ENCODE results near the gene SUSD6.

The SUSD6 gene

DNA sequence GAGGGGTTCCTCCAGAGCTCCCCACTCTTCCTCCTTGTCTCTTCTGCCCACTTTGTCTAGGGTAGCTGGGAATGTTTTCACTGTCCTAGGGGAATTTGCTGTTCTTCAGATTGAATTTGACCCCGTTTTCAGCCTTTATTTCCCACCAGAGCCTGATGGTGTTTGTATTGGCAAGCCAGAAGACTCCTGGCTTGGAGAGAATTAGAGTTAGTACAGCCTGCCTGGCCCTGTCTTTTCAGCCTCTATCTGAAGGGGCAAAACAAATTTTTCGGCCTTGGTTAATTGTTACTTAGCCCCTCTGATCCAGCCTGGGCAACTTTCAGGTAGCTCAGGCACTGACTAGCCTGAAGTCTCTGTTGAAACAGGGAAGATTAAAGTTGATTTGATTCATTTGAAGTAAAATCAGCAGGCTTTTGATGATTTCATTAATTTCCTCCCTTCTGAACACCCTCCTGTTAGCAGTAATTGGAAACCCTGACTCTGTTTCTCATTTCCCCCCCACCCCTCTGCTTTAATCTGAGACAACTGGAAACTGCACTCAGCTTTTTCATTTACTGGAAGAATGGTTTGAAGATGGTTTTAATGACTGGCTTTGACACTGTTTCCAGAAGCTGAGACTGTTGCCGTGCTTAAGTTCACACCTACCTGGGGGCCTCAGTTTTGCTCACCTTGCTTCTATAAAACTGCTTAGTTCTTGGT is 63.3 kb downstream of the SUSD6 start:
- TF ChIP-seq, protein P1, sequence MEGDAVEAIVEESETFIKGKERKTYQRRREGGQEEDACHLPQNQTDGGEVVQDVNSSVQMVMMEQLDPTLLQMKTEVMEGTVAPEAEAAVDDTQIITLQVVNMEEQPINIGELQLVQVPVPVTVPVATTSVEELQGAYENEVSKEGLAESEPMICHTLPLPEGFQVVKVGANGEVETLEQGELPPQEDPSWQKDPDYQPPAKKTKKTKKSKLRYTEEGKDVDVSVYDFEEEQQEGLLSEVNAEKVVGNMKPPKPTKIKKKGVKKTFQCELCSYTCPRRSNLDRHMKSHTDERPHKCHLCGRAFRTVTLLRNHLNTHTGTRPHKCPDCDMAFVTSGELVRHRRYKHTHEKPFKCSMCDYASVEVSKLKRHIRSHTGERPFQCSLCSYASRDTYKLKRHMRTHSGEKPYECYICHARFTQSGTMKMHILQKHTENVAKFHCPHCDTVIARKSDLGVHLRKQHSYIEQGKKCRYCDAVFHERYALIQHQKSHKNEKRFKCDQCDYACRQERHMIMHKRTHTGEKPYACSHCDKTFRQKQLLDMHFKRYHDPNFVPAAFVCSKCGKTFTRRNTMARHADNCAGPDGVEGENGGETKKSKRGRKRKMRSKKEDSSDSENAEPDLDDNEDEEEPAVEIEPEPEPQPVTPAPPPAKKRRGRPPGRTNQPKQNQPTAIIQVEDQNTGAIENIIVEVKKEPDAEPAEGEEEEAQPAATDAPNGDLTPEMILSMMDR (IDR thresholded peaks at IDR 0.05; ENCODE audit: low read depth, low read length) = no peak
- DNase-seq (ENCODE audit: extremely low read depth, low read depth) = no peak

DNA sequence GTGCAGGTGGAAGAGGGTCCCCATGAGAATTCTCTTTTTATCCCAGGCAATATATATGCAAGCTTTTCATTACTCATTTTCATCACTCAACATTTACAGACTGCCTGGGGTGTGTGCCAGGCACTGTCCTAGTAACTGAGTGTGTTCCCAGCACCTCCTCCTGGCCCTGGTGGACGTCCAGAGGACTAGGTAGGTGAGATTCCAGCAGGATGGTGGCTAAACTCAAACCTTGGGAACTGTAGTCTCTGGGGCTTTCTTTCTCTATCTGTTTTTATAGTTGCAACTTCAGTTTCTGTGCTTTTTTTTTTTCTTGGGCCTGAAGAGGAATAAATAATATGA is 63.8 kb downstream of the SUSD6 start:
- TF ChIP-seq, protein P1 (IDR thresholded peaks at IDR 0.05; ENCODE audit: low read depth, low read length) = no peak
- no peak for DNase-seq (ENCODE audit: extremely low read depth, low read depth)

DNA sequence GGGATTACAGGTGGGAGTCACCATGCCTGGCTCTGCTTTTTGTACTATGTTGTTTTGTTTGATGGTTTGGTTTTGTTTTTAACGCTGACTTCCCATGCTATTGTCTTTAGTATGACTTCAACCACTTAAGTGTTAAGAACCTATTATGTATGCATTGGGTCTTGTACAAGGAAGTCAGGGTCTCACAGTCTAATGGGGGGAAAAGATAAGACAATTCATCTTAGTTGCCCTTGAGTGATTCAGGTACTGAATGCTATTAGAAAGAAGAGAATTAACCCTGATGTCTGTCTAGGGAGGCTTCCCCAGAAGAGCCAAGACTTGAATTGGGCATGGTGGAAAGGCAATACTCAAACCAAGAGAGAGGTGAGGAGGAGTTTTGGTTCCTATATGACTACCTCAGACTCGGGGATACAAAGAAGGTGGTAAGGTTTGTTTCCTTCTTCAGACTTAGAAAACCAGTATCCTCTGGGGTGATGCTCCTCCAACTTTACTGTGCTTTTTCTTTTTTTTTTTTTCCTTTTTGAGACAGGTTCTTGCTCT is 64.6 kb downstream of the SUSD6 start:
- TF ChIP-seq, protein P1 (IDR thresholded peaks at IDR 0.05; ENCODE audit: low read depth, low read length) = no peak
- DNase-seq (ENCODE audit: extremely low read depth, low read depth) = no peak

DNA sequence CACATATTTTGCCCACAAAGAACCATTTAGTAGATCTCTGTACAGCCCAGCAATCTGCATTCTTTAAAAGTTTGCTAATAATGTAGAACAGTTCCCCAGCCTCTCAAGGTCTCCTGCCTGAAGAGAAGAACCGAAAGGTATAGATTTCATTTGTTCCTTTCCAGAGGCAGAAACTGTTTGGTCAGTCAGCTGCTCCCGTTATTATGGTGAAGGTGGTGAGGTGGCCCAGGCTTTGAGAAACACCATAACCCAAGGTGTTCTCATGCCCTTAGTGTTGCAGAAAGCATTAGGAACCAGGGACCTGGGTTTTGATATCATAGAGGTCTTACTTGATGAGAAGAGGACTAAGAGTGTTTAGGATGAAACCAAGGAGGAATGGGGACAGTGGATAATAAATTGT is 65.3 kb downstream of the SUSD6 start:
- TF ChIP-seq, protein P1 (IDR thresholded peaks at IDR 0.05; ENCODE audit: low read depth, low read length) = no peak
- DNase-seq (ENCODE audit: extremely low read depth, low read depth) = no peak

DNA sequence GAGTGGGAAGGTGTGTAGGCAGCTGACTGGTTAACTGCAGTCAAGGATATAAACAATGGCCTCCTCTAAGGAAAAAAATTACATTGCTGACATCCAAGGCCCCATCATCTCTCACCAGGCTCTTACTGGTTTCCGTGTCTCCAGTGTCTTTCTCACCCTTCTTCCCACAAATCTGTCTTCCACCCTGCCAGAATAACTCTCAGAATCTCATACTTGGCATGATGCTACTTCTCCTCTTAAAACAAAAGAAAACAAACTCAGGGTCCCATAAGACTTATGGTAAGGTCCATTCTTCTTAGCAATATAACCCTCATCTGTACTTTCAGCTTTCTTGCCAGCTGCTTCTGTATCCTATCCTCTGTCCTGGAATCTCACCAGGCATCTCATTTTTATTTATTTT is 68.9 kb downstream of the SUSD6 start:
- no peak for DNase-seq (ENCODE audit: extremely low read depth, low read depth)
- TF ChIP-seq, protein P1 (IDR thresholded peaks at IDR 0.05; ENCODE audit: low read depth, low read length) = no peak

DNA sequence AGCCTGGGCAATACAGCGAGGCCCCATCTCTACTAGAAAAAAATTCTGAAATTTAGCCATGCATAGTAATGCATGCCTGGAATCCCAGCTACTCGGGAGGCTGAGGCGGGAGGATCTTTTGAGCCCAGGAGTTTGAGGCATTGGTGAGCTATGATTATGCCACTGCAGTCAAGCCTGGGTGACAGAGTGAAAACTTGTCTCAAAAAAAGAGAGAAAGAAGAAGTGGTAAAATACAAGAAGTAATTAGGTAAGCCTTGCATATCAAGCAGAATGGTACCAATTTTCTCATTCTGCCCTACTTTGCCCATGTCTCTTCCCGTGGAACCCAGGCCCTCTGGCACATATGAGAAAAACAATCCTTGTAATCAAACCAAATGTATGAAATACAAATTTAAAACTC is 70.7 kb downstream of the SUSD6 start:
- DNase-seq (ENCODE audit: extremely low read depth, low read depth) = no peak
- TF ChIP-seq, protein P1 (IDR thresholded peaks at IDR 0.05; ENCODE audit: low read depth, low read length) = no peak

DNA sequence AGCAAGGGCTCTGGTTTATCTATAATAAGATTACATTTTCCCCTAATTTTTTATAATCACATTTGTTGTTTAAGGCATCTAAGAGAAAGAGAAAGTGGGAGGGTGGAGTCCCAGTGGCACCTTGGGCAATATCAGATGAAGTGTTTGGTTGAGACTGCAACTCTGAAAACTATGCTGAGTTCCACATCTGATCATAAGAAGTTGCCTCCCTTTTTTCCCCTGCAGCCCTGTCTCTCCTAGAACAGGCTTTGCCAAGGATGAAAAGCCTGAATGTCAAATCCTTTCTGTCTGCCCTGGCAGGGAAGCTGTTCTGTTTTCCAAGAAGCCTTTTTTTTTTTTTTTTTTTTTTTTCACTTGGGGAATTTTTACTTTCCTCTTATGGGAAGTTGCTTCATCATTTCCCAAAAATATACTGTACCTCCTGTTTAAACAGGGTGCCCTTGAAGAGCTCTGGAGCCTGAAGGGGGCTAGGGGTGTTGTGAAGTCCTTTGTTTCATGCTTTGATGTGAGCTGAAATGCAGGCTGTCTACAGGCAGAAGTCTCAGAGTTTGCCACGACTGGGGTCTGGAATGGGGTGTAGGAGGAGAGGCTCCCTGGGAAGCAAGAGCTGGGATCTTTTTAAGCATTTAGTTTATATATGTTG is 71.3 kb downstream of the SUSD6 start:
- no peak for DNase-seq (ENCODE audit: extremely low read depth, low read depth)
- TF ChIP-seq, protein P1 (IDR thresholded peaks at IDR 0.05; ENCODE audit: low read depth, low read length) = no peak

Measured in AG09319 (cell line).